ENCODE results near the gene SOX30. TPM values are rescaled to one million over a fixed set of nuclear protein-coding genes. Genes with fewer than 3 reads are reported as not detected.

The SOX30 gene
- total RNA-seq, 1 donor from 2014 or later = not detected

DNA sequence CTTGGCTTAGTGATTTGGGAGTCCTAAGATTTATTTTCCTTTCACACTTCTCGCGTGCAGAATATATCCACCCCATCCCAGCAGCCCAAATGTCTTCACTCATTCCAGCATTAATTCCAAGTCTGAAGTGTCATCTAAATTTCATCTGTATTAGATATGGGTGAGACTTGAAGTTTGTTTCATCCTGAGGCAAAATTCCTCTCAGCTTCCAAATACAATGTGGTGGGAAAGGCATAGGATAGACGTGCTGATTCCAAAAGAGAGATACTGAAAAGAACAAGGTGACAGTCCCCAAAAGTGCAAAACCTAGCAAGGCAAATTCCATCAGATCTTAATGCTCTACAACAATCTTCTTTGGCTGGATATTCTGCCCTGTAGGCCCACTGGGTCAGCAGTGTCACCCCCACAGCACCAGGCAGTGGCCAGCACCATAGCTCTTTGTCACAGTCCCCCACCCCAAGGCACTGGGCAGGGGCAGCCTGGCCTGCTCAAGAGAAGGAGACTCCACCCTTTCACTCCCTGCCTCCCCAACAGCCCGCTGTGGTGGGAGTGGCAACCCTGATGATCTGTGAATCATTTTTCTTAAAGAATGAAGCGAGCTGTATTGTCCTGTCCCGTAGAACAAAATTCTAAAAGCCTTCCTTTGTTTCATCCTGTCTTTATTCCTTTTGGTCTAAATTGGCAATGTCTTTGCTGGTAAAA is 74.0 kb downstream of the SOX30 start:
- no peak for DNase-seq (ENCODE audit: extremely low spot score in 2 of 2)
- TF ChIP-seq, protein P1, sequence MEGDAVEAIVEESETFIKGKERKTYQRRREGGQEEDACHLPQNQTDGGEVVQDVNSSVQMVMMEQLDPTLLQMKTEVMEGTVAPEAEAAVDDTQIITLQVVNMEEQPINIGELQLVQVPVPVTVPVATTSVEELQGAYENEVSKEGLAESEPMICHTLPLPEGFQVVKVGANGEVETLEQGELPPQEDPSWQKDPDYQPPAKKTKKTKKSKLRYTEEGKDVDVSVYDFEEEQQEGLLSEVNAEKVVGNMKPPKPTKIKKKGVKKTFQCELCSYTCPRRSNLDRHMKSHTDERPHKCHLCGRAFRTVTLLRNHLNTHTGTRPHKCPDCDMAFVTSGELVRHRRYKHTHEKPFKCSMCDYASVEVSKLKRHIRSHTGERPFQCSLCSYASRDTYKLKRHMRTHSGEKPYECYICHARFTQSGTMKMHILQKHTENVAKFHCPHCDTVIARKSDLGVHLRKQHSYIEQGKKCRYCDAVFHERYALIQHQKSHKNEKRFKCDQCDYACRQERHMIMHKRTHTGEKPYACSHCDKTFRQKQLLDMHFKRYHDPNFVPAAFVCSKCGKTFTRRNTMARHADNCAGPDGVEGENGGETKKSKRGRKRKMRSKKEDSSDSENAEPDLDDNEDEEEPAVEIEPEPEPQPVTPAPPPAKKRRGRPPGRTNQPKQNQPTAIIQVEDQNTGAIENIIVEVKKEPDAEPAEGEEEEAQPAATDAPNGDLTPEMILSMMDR (IDR thresholded peaks at IDR 0.05) = no peak
- no peak for TF ChIP-seq POLR2AphosphoS5 (IDR thresholded peaks at IDR 0.05; ENCODE audit: insufficient read depth in 1 of 2, low read depth in 1 of 2)
- Histone ChIP-seq H3K27me3 (no peaks in the 10 kb centered on the region), H3K9me3 (no peaks in the 10 kb centered on the region), H3K36me3 (no peaks in the 10 kb centered on the region), H3K27ac (no peak overlapping the region), H3K4me3 (no peak overlapping the region), H3K4me1 (peaks cover 15% of the 10 kb centered on the region)
- intact Hi-C loops (cut with DNase I) = loop anchor here (5.0 kb wide), 1 partner anchor 66 kb away; no protein-coding TSS in a partner anchor

DNA sequence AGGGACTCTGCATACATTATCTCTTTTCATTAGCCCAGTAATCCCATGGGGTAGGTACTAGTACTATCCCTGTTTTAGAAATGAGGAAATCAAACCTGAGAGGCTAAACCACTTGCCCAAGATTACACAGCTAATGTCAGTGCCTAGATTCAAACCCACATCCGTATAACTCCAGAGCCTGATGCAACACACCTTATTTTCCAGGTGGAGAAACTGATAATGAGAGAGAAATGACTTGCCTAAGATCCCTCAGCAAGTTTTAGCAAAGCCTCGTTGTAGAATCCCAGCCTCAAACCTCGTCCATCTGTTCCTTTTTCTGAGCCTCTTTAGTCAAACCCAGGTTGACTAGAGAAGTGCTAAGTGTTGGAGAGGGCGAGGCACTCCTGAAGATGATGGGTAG is 75.6 kb downstream of the SOX30 start:
- peaks cover 15% of the 10 kb centered on the region for H3K4me1 ChIP-seq
- no peak overlapping the region for H3K4me3 ChIP-seq
- intact Hi-C loops (cut with DNase I) = loop anchor here (5.0 kb wide), 1 partner anchor 64 kb away; no protein-coding TSS in a partner anchor
- DNase-seq (ENCODE audit: extremely low spot score in 2 of 2) = no peak
- TF ChIP-seq POLR2AphosphoS5 (IDR thresholded peaks at IDR 0.05; ENCODE audit: insufficient read depth in 1 of 2, low read depth in 1 of 2) = no peak
- no peak for TF ChIP-seq POLR2A (IDR thresholded peaks at IDR 0.05)
- TF ChIP-seq, protein P1 (IDR thresholded peaks at IDR 0.05) = no peak
- no peaks in the 10 kb centered on the region for H3K27me3 ChIP-seq
- H3K27ac ChIP-seq = no peak overlapping the region
- H3K36me3 ChIP-seq = no peaks in the 10 kb centered on the region
- no peaks in the 10 kb centered on the region for H3K9me3 ChIP-seq

Small RNAs within 50 kb of the gene (small RNA-seq; reads per million reads assigned to genes)
- gene RNU6-390P = not detected

Other genes starting within 250 kb of the SOX30 start
- 12.0 TPM for gene NIPAL4, start 192.2 kb downstream of the SOX30 start, total RNA-seq
- 4.9 TPM for gene ADAM19, start 76.7 kb downstream of the SOX30 start, total RNA-seq
- not detected for gene C5orf52, start 19.1 kb upstream of the SOX30 start, total RNA-seq
- gene THG1L, start 79.0 kb upstream of the SOX30 start, total RNA-seq = 10.3 TPM
- 3.9 TPM for gene LSM11, start 91.3 kb upstream of the SOX30 start, total RNA-seq
- 126 TPM for gene CLINT1, start 206.7 kb upstream of the SOX30 start, total RNA-seq

Data from vagina (tissue), 2 donors.